AG10803 (cell line): ENCODE data around the gene ADGRG2.

Experiments
- DNase-seq: peaks from one replicate; pipeline ENCODE4 v3.0.0; 2010; ENCODE audit warnings: low read depth
- H3K4me3 ChIP-seq: 2 replicates; pipeline ENCODE4 v1.5.1; 2011; ENCODE audit warnings: mild to moderate bottlenecking, low read length, control low read depth
- TF ChIP-seq, protein P1 (sequence below): conservative IDR thresholded peaks from 2 replicates; pipeline ENCODE4 v1.5.1; 2011; ENCODE audit warnings: mild to moderate bottlenecking, low read length, control low read depth, inconsistent platforms

Gene ADGRG2

DNA sequence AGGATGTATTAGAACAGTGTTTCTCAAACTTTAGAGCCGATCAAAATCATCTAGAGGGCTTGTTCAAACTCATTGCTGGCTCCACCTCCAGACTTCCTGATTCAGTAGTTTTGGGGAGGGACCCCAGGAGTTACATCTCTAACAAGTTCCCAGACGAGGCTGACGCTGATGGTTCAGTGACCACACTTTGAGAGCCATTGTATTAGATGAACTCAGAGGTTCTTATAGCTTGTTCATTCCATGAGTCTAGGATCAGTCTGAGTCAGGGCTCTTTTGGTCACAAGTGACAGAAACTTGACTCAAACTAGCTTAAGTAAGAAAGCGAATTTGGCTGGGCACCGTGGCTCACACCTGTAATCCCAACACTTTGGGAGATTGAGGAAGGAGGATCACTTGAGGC lies 11.5 kb upstream of the ADGRG2 start:
- no peak overlapping the region for H3K4me3 ChIP-seq
- TF ChIP-seq, protein P1, sequence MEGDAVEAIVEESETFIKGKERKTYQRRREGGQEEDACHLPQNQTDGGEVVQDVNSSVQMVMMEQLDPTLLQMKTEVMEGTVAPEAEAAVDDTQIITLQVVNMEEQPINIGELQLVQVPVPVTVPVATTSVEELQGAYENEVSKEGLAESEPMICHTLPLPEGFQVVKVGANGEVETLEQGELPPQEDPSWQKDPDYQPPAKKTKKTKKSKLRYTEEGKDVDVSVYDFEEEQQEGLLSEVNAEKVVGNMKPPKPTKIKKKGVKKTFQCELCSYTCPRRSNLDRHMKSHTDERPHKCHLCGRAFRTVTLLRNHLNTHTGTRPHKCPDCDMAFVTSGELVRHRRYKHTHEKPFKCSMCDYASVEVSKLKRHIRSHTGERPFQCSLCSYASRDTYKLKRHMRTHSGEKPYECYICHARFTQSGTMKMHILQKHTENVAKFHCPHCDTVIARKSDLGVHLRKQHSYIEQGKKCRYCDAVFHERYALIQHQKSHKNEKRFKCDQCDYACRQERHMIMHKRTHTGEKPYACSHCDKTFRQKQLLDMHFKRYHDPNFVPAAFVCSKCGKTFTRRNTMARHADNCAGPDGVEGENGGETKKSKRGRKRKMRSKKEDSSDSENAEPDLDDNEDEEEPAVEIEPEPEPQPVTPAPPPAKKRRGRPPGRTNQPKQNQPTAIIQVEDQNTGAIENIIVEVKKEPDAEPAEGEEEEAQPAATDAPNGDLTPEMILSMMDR = no peak
- DNase-seq = no peak

DNA sequence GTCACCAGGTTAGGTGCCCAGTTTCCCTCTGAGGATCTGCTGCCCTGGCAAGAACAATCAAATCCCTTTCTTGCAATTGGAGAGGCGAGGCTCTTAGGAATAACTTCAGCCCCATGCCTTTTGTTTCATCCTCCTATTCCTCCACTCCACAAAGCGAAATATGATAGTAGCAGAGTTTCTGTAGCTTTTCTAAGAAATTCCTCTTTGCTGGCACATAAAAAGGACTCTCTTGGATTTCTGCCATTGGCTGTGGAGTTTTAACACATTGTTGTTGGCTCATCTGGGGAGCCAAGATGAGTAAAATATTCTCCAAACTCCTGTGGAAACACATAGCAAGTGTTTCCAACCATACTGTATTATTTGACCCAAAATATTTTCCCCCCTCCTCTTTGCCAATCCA lies 11.0 kb upstream of the ADGRG2 start:
- no peak for DNase-seq
- H3K4me3 ChIP-seq = no peak overlapping the region
- TF ChIP-seq, protein P1 = no peak

DNA sequence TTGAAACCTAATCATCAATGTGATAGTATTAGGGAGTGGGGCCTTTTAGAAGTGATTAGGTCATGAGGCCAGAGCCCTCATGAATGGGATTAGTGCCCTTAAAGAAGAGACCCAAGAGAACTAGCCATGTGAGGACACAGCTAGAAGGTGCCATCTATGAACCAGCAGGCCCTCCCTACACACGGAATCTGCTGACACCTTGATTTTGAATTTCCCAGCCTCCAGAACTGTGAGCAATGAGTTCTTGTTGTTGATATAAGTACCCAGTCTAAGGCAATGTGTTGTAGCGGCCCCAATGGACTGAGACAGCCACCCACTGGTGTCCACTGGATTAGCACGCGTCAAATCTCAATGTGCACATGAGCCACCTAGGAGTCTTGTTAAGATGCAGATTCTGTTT lies 8.4 kb upstream of the ADGRG2 start:
- no peak for DNase-seq
- TF ChIP-seq, protein P1 = no peak
- H3K4me3 ChIP-seq = no peak overlapping the region

DNA sequence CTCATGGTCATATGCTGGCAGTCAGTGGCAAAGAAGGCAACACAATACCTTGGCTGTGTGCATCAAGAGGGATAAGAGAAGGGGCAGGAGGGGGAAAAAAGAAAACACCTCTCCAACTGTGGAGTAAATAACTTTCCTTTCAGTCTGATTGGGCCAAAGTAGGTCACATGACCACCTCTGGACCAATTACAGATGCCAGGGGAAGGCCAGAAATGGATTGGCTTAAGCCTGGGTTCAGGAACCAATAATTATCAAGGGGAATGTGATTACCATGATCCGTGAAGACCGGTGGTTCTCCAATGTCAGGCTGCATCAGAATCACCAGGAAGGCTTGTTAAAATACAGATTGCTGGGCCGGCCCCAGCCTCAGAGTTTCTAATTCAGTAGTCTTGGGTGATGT lies 7.4 kb upstream of the ADGRG2 start:
- no peak for DNase-seq
- TF ChIP-seq, protein P1 = no peak
- H3K4me3 ChIP-seq = no peak overlapping the region

DNA sequence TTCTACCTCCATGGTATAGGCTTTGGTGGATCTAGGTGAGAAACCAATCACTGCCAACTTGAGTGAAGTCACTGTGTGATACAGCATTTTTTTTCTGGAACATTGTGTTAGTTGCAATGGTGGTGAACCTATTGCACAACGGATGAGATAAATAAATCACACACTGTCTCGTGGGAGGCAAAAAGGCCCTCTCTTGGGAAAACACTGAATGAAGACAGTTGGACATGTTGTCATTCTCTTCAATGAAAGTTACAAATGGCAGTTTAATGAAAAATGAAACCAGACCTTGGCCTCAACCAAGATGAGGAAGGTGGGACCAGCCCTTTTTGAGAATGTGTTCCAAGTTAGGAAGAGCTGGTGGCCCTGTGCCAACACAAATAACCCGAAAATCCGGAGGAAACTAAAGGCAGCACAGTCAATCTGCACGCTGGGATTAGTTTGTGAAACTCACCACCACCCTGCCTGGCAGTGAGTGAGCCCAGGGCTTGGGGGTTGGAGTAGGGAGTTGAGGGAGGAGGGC lies 5.4 kb upstream of the ADGRG2 start:
- no peak overlapping the region for H3K4me3 ChIP-seq
- peak; percentile 0 for DNase-seq
- TF ChIP-seq, protein P1 = no peak

DNA sequence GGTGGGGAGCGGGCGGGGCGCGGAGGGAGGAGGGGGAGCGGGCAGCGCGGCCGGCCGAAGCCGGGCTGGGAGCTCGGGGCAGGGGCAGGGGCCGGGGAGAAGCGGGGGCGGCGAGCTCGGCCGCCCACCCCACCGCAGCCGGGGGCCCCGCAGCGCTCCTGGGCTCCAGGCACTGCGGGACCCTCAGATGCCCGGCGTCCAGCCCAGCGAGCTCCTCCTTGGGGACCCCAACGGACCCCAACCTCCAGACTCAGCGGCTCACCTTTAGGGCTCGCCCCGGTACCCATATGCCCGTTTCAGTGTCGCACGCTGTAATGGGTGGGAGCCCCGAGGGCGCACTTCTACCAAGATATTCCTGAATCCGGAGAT lies 357 bp upstream of the ADGRG2 start:
- no peak for DNase-seq
- H3K4me3 ChIP-seq = no peak overlapping the region
- TF ChIP-seq, protein P1 = no peak

DNA sequence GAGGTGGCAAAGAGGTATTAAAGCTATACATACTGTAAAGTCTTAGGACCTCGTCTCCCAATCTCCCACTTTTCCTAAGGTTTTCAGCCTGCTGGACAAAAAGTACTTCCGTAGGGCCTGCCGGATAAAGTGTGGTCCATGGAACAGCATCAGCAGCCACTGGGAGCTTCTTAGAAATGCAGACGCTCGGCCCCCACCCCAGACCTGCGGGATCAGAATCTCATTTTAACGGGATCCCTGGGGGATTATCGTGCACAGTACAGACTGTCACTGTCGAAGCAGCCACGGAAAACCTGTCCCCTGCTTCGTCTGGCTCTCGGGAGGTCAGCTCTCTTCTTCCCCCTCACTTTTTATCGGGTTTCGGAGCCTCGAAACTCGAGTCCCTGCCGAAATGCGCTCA lies 802 bp downstream of the ADGRG2 start:
- DNase-seq = no peak
- no peak overlapping the region for H3K4me3 ChIP-seq
- TF ChIP-seq, protein P1 = no peak
